Measurements from ENCODE around the gene TEP1. TPM values are rescaled to one million over a fixed set of nuclear protein-coding genes. Genes with fewer than 3 reads are reported as not detected.
"Not testable (repeated sequence)": the region's sequence is repeated elsewhere in the genome, so short reads cannot be mapped to it uniquely, and the experiment has no call there.

Gene TEP1
- total and polyA plus RNA-seq, 10 of the 15 experiments (the other 5 are each of a cell fraction or from before 2014, with no cell fraction given), result 3.3 to 29.7 (median 16.8) TPM

DNA sequence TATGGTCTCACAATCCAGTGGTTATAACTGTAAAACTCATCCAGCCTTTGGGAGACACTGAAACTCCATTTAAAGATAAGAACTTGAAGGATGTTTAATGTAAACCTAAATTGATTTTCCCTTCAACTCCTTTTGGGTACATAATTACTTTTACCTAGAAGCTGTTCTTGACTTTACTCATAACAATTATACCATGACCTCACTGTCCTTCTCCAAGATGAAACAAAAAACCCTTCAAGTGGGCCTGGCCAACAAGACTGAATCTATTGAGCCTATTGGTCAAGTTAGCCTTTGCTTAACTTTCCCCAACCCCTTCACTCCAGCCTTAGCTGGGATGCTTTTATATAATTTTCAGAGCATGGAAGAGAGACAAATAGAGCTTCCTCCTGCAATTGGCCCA, 47.4 kb downstream of the TEP1 start:
- in situ Hi-C loops (cut with MboI) (no loop called here), intact Hi-C loops (cut with micrococcal nuclease; ENCODE audit: unreplicated experiment) (no loop called here)
- H3K9me3 ChIP-seq (replicated peaks; ENCODE audit: control insufficient read depth, insufficient read depth, low read length), result peaks cover 10% of the 10 kb centered on the region; the same call in 2 of the 3 replicates
- no TSS peak for BruUV-seq (replicated peaks)
- ChIA-PET SMC1A (ENCODE audit: uncharacterized antibody, unreplicated experiment) (interaction anchor here (0.9 to 2.2 kb wide), 2 partner anchors 15 to 24 kb away, joined by 3 to 8 read pairs; no protein-coding TSS in a partner anchor), POLR2A (no interaction called here), RAD21 (ENCODE audit: unreplicated experiment) (interaction anchor here (1.1 to 1.2 kb wide), 2 partner anchors 23 to 38 kb away, joined by 3 to 4 read pairs; partner anchors contain the start of gene PARP2), CTCF (interaction anchor here (1.2 to 1.7 kb wide), 3 partner anchors 10 to 50 kb away, joined by 3 to 4 read pairs (median 4); no protein-coding TSS in a partner anchor)
- H4K20me1 ChIP-seq (ENCODE audit: control insufficient read depth, insufficient read depth), result no peaks in the 10 kb centered on the region
- no peaks in the 10 kb centered on the region for H3K27me3 ChIP-seq (replicated peaks in 1 of 2; ENCODE audit: control insufficient read depth in 2 of 2, insufficient read depth in 2 of 2, low read length in 1 of 2)
- H3K4me3 ChIP-seq, result no peak overlapping the region
- FAIRE-seq (no peak), ATAC-seq (peak; percentile 37; the same call in 1 of the 3 replicates), DNase-seq (ENCODE audit: low read depth, low spot score) (no peak)
- no peak overlapping the region for H3K4me2 ChIP-seq (ENCODE audit: control insufficient read depth, insufficient read depth)
- H3K27ac ChIP-seq (ENCODE audit: control insufficient read depth, insufficient read depth), result no peak overlapping the region
- no peak overlapping the region for H2AFZ ChIP-seq (ENCODE audit: control insufficient read depth, low read depth, low read length)
- peaks cover 13 to 29% of the 10 kb centered on the region in 2 experiments for H3K36me3 ChIP-seq (ENCODE audit: control insufficient read depth in 2 of 2, insufficient read depth in 2 of 2, low read length in 1 of 2)
- no peak for TF ChIP-seq POLR2AphosphoS5 (IDR thresholded peaks at IDR 0.05; ENCODE audit: low read length)
- TF ChIP-seq TBL1XR1 (IDR thresholded peaks at IDR 0.05; ENCODE audit: low read depth, low read length), result no peak
- no peak for TF ChIP-seq MTA2 (IDR thresholded peaks at IDR 0.05; ENCODE audit: low read depth)
- TF ChIP-seq, protein P1, sequence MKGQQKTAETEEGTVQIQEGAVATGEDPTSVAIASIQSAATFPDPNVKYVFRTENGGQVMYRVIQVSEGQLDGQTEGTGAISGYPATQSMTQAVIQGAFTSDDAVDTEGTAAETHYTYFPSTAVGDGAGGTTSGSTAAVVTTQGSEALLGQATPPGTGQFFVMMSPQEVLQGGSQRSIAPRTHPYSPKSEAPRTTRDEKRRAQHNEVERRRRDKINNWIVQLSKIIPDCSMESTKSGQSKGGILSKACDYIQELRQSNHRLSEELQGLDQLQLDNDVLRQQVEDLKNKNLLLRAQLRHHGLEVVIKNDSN (IDR thresholded peaks at IDR 0.05; ENCODE audit: borderline replicate concordance, extremely low read length, insufficient read depth, low read depth, low read length), result no peak
- TF ChIP-seq SREBF1 (IDR thresholded peaks at IDR 0.05; ENCODE audit: low read length), result no peak
- peak; percentile 43 for TF ChIP-seq JUNB (IDR thresholded peaks at IDR 0.05)
- TF ChIP-seq FOXM1 (IDR thresholded peaks at IDR 0.05; ENCODE audit: low read depth, low read length), result no peak
- no peak for TF ChIP-seq RELA (IDR thresholded peaks at IDR 0.05; ENCODE audit: borderline replicate concordance, partially characterized antibody)
- TF ChIP-seq, protein P2, sequence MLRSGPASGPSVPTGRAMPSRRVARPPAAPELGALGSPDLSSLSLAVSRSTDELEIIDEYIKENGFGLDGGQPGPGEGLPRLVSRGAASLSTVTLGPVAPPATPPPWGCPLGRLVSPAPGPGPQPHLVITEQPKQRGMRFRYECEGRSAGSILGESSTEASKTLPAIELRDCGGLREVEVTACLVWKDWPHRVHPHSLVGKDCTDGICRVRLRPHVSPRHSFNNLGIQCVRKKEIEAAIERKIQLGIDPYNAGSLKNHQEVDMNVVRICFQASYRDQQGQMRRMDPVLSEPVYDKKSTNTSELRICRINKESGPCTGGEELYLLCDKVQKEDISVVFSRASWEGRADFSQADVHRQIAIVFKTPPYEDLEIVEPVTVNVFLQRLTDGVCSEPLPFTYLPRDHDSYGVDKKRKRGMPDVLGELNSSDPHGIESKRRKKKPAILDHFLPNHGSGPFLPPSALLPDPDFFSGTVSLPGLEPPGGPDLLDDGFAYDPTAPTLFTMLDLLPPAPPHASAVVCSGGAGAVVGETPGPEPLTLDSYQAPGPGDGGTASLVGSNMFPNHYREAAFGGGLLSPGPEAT (IDR thresholded peaks at IDR 0.05; ENCODE audit: low read depth), result no peak
- no peaks in the 10 kb centered on the region for H3K79me2 ChIP-seq (ENCODE audit: control insufficient read depth, insufficient read depth, low read length)
- H3K9ac ChIP-seq (ENCODE audit: control insufficient read depth, insufficient read depth, low read length), result no peak overlapping the region
- H3K4me1 ChIP-seq (ENCODE audit: control insufficient read depth, insufficient read depth, low read length), result peaks cover 12% of the 10 kb centered on the region; the same call in 1 of the 2 replicates

DNA sequence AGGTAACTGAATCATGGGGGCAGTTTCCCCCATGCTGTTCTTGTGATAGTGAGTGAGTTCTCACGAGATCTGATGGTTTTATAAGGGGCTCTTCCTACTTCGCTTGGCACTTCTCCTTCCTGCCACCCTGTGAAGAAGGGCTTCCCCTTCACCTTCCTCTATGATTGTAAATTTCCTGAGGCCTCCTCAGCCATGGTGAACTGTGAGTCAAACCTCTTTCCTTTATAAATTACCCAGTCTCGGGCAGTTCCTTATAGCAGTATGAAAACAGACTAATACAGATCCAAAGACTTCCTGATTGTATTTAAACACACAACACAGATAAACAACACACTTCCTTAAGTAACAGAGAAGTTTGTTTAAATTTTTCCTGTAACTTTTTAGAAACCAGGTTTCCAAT, 54.8 kb downstream of the TEP1 start:
- H4K20me1 ChIP-seq (ENCODE audit: control insufficient read depth, insufficient read depth); intact Hi-C loops (cut with micrococcal nuclease; ENCODE audit: unreplicated experiment); FAIRE-seq; H3K27ac ChIP-seq (ENCODE audit: control insufficient read depth, insufficient read depth); H3K9me3 ChIP-seq (replicated peaks; ENCODE audit: control insufficient read depth, insufficient read depth, low read length); H3K9ac ChIP-seq (ENCODE audit: control insufficient read depth, insufficient read depth, low read length); RAD21 ChIA-PET (ENCODE audit: unreplicated experiment); H2AFZ ChIP-seq (ENCODE audit: control insufficient read depth, low read depth, low read length); H3K4me3 ChIP-seq; DNase-seq (ENCODE audit: low read depth, low spot score); POLR2A ChIA-PET; H3K79me2 ChIP-seq (ENCODE audit: control insufficient read depth, insufficient read depth, low read length); CTCF ChIA-PET; SMC1A ChIA-PET (ENCODE audit: uncharacterized antibody, unreplicated experiment); BruUV-seq (replicated peaks); in situ Hi-C loops (cut with MboI); H3K27me3 ChIP-seq (replicated peaks in 1 of 2; ENCODE audit: control insufficient read depth in 2 of 2, insufficient read depth in 2 of 2, low read length in 1 of 2); ATAC-seq; H3K4me1 ChIP-seq (ENCODE audit: control insufficient read depth, insufficient read depth, low read length); H3K4me2 ChIP-seq (ENCODE audit: control insufficient read depth, insufficient read depth): not testable (repeated sequence)
- peaks cover 11 to 23% of the 10 kb centered on the region in 2 experiments for H3K36me3 ChIP-seq (ENCODE audit: control insufficient read depth in 2 of 2, insufficient read depth in 2 of 2, low read length in 1 of 2)
- 13% methylated on average over 3 of the region's 3 CpGs for WGBS (ENCODE audit: insufficient coverage, insufficient replicate concordance, low lambda C conversion rate, missing lambda C conversion rate)
